Measurements from ENCODE around the gene WWOX. TPM values are rescaled to one million over a fixed set of nuclear protein-coding genes. Genes with fewer than 3 reads are reported as not detected.

The WWOX gene
- polyA plus RNA-seq, 1 donor (not counting 4 experiments of a cell fraction or from before 2014, with no cell fraction given): 5.1 TPM

- Histone ChIP-seq H3K4me2 (ENCODE audit: control insufficient read depth, extremely low read depth, insufficient read depth, low read depth, low read length) (no peak overlapping the region), H2AFZ (ENCODE audit: control insufficient read depth, low read length) (no peak overlapping the region), H4K20me1 (ENCODE audit: control insufficient read depth, extremely low read depth, insufficient read depth, low read length) (no peaks in the 10 kb centered on the region), H3K36me3 (ENCODE audit: control insufficient read depth in 2 of 2, extremely low read depth in 1 of 2, insufficient read depth in 2 of 2, low read length in 2 of 2) (no peaks in the 10 kb centered on the region), H3K9me3 (ENCODE audit: control insufficient read depth, low read depth, low read length) (no peaks in the 10 kb centered on the region), H3K4me3 (ENCODE audit: control insufficient read depth in 2 of 3, extremely low read depth in 1 of 3, insufficient read depth in 2 of 3, low read depth in 1 of 3, low read length in 3 of 3) (no peak overlapping the region), H3K9me1 (ENCODE audit: control insufficient read depth, extremely low read depth, insufficient read depth, low read length) (no peaks in the 10 kb centered on the region), H3K9ac (ENCODE audit: control insufficient read depth, extremely low read depth, insufficient read depth, low read length) (no peak overlapping the region), H3K27ac (ENCODE audit: control insufficient read depth, insufficient read depth, low read length) (no peak overlapping the region), H3K4me1 (ENCODE audit: control insufficient read depth, extremely low read depth, insufficient read depth, low read length) (no peaks in the 10 kb centered on the region), H3K27me3 (ENCODE audit: control insufficient read depth, extremely low read depth, insufficient read depth, low read length) (no peaks in the 10 kb centered on the region), H3K79me2 (ENCODE audit: control insufficient read depth, insufficient read depth, low read length) (no peaks in the 10 kb centered on the region)
- dilution Hi-C loops (cut with MboI; ENCODE audit: extremely low pct_ligation_motif_present, low sequenced_read_pairs): no loop called here
- TF ChIP-seq CTCF (optimal IDR thresholded peaks at IDR 0.05 in 1 of 3, IDR thresholded peaks at IDR 0.05 in 1 of 3, conservative IDR thresholded peaks at IDR 0.05 in 1 of 3; ENCODE audit: extremely low read depth in 1 of 3, insufficient read depth in 2 of 3, low read length in 3 of 3): no peak
- TF ChIP-seq EZH2 (IDR thresholded peaks at IDR 0.05; ENCODE audit: low read length): no peak
- FAIRE-seq (no peak), DNase-seq (ENCODE audit: low read depth, low spot score) (no peak)
Measured at GRCh38 chr16:78461496-78462287, 362.2 kb downstream of the WWOX start.

- Histone ChIP-seq H3K4me2 (ENCODE audit: control insufficient read depth, extremely low read depth, insufficient read depth, low read depth, low read length) (no peak overlapping the region), H3K9ac (ENCODE audit: control insufficient read depth, extremely low read depth, insufficient read depth, low read length) (no peak overlapping the region), H3K27me3 (ENCODE audit: control insufficient read depth, extremely low read depth, insufficient read depth, low read length) (no peaks in the 10 kb centered on the region), H3K4me1 (ENCODE audit: control insufficient read depth, extremely low read depth, insufficient read depth, low read length) (no peaks in the 10 kb centered on the region), H3K4me3 (ENCODE audit: control insufficient read depth in 2 of 3, extremely low read depth in 1 of 3, insufficient read depth in 2 of 3, low read depth in 1 of 3, low read length in 3 of 3) (no peak overlapping the region), H3K36me3 (ENCODE audit: control insufficient read depth in 2 of 2, extremely low read depth in 1 of 2, insufficient read depth in 2 of 2, low read length in 2 of 2) (no peaks in the 10 kb centered on the region), H3K79me2 (ENCODE audit: control insufficient read depth, insufficient read depth, low read length) (no peaks in the 10 kb centered on the region), H3K9me1 (ENCODE audit: control insufficient read depth, extremely low read depth, insufficient read depth, low read length) (no peaks in the 10 kb centered on the region), H2AFZ (ENCODE audit: control insufficient read depth, low read length) (no peak overlapping the region), H3K27ac (ENCODE audit: control insufficient read depth, insufficient read depth, low read length) (no peak overlapping the region), H4K20me1 (ENCODE audit: control insufficient read depth, extremely low read depth, insufficient read depth, low read length) (no peaks in the 10 kb centered on the region), H3K9me3 (ENCODE audit: control insufficient read depth, low read depth, low read length) (no peaks in the 10 kb centered on the region)
- dilution Hi-C loops (cut with MboI; ENCODE audit: extremely low pct_ligation_motif_present, low sequenced_read_pairs): no loop called here
- FAIRE-seq: no peak
- no peak for TF ChIP-seq CTCF (optimal IDR thresholded peaks at IDR 0.05 in 1 of 3, IDR thresholded peaks at IDR 0.05 in 1 of 3, conservative IDR thresholded peaks at IDR 0.05 in 1 of 3; ENCODE audit: extremely low read depth in 1 of 3, insufficient read depth in 2 of 3, low read length in 3 of 3)
- TF ChIP-seq EZH2 (IDR thresholded peaks at IDR 0.05; ENCODE audit: low read length): no peak
- no peak for DNase-seq (ENCODE audit: low read depth, low spot score)
Measured at GRCh38 chr16:78462288-78463208, 363.1 kb downstream of the WWOX start.

Measured in keratinocyte (primary cell).